Right lobe of liver (tissue), 4 donors: ENCODE results near the gene EFHC2.

Source experiments
- POLR2A ChIP-seq: fragments of 450-650 bp; IDR thresholded peaks from one replicate; pipeline ENCODE4 v1.6.1; 2017; ENCODE audit warnings: antibody characterized with exemption, mild to moderate bottlenecking
- TF ChIP-seq, protein P1 (sequence below), 4 donors: fragments of 200-600 bp in 3 of 4; fragments of 450-650 bp in 1 of 4; IDR thresholded peaks; one replicate each; pipeline versions ENCODE4 v1.5.1 to v1.8.0; 2016 to 2022; ENCODE audit warnings: antibody characterized with exemption in 4 of 4, mild to moderate bottlenecking in 2 of 4
- donor health status: DM: no; HTN: no; CAD: no.
- donor health status: DM: no; HTN: no; CAD: no.
- donor health status: DM: no; HTN: yes; CAD: no.

DNA sequence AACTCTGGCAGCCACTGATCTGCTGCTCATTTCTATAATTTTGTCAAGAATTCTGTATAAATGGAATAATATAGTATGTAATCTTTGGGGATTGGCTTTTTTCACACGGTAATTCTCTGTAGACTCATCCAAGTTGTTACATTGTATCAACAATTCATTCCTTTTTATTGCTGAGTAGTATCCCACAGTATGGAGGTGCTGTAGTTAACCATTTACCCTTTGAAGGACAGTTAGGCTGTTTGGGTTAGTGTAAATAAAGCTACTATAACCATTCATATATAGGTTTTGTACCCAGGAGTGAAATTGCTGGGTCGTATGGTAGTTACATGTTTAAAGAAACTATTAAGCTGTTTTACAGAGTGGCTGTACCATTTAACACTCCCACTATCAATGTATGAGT is 213.3 kb downstream of the EFHC2 start:
- TF ChIP-seq, protein P1, sequence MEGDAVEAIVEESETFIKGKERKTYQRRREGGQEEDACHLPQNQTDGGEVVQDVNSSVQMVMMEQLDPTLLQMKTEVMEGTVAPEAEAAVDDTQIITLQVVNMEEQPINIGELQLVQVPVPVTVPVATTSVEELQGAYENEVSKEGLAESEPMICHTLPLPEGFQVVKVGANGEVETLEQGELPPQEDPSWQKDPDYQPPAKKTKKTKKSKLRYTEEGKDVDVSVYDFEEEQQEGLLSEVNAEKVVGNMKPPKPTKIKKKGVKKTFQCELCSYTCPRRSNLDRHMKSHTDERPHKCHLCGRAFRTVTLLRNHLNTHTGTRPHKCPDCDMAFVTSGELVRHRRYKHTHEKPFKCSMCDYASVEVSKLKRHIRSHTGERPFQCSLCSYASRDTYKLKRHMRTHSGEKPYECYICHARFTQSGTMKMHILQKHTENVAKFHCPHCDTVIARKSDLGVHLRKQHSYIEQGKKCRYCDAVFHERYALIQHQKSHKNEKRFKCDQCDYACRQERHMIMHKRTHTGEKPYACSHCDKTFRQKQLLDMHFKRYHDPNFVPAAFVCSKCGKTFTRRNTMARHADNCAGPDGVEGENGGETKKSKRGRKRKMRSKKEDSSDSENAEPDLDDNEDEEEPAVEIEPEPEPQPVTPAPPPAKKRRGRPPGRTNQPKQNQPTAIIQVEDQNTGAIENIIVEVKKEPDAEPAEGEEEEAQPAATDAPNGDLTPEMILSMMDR (IDR thresholded peaks at IDR 0.05), result no peak
- no peak for TF ChIP-seq POLR2A
